ENCODE results near the gene TRIM66.

- no peak for TF ChIP-seq FOXP2 (optimal IDR thresholded peaks at IDR 0.05; ENCODE audit: control extremely low read depth, extremely low read length, insufficient read depth)
- no peak for TF ChIP-seq POLR2AphosphoS5 (IDR thresholded peaks at IDR 0.05; ENCODE audit: borderline replicate concordance, low read depth, low read length)
Measured at GRCh38 chr11:8631395-8632118, 50.9 kb downstream of the TRIM66 start.
